GM18519 (cell line): ENCODE measurements around the gene SCN4A.
"Not testable (repeated sequence)": the region's sequence is repeated elsewhere in the genome, so short reads cannot be mapped to it uniquely, and the experiment has no call there.

Experiments
- ATAC-seq: cut with Tn5 transposase; IDR thresholded peaks from one replicate; pipeline ENCODE4 v1.9.1; 2021; ENCODE audit warnings: mild to moderate bottlenecking, moderate library complexity; ENCODE audit not compliant: unreplicated experiment, low FRiP score

Gene SCN4A

GRCh38 chr17:63972796-63973195, at the start of gene SCN4A:
SCN4A (minus strand) TSS chr17:63972918; CDS start chr17:63972841, 77 bp downstream.
- no peak for ATAC-seq

GRCh38 chr17:64020056-64020766, 47.5 kb upstream of the SCN4A start, which contains the start of gene ICAM2:
ICAM2 (minus strand) TSS chr17:64020633; CDS start chr17:64006691, 13,942 bp downstream.
- no peak for ATAC-seq

GRCh38 chr17:64019551-64019961, 46.8 kb upstream of the SCN4A start:
- not testable (repeated sequence) for ATAC-seq

GRCh38 chr17:64017381-64017980, 44.8 kb upstream of the SCN4A start:
- no peak for ATAC-seq

GRCh38 chr17:64016974-64017373, 44.3 kb upstream of the SCN4A start:
- ATAC-seq: no peak

- no peak for ATAC-seq
Observed at GRCh38 chr17:64016231-64016784, 43.6 kb upstream of the SCN4A start.

GRCh38 chr17:64015447-64015846, 42.7 kb upstream of the SCN4A start:
- no peak for ATAC-seq

GRCh38 chr17:64009571-64010402, 37.1 kb upstream of the SCN4A start:
- ATAC-seq: no peak

GRCh38 chr17:64008830-64009229, 36.1 kb upstream of the SCN4A start:
- no peak for ATAC-seq

GRCh38 chr17:64008346-64008745, 35.6 kb upstream of the SCN4A start:
- no peak for ATAC-seq

- ATAC-seq: no peak
Observed at GRCh38 chr17:64007838-64008282, 35.1 kb upstream of the SCN4A start.

GRCh38 chr17:64007089-64007837, 34.5 kb upstream of the SCN4A start:
- not testable (repeated sequence) for ATAC-seq

- no peak for ATAC-seq
Observed at GRCh38 chr17:64006361-64007088, 33.8 kb upstream of the SCN4A start.

GRCh38 chr17:64005734-64006167, 33.0 kb upstream of the SCN4A start:
- no peak for ATAC-seq

GRCh38 chr17:64004903-64005733, 32.4 kb upstream of the SCN4A start:
- no peak for ATAC-seq

GRCh38 chr17:64004218-64004770, 31.6 kb upstream of the SCN4A start:
- no peak for ATAC-seq

- ATAC-seq: no peak
Observed at GRCh38 chr17:64003526-64004121, 30.9 kb upstream of the SCN4A start.
